HG03439 (cell line): ENCODE data around the gene CYP1A2.

ENCODE experiments used
- ATAC-seq: cut with Tn5 transposase; IDR thresholded peaks from one replicate; pipeline ENCODE4 v1.9.1; 2021; ENCODE audit warnings: mild to moderate bottlenecking, moderate library complexity; ENCODE audit not compliant: unreplicated experiment

CYP1A2 gene

GRCh38 chr15:74788042-74788682, 39.5 kb downstream of the CYP1A2 start:
- no peak for ATAC-seq

GRCh38 chr15:74788683-74789151, 40.1 kb downstream of the CYP1A2 start:
- ATAC-seq = no peak

GRCh38 chr15:74789171-74789631, 40.6 kb downstream of the CYP1A2 start:
- no peak for ATAC-seq

- no peak for ATAC-seq
Measured at GRCh38 chr15:74789741-74790079, 41.1 kb downstream of the CYP1A2 start.

GRCh38 chr15:74790080-74790916, 41.7 kb downstream of the CYP1A2 start:
- no peak for ATAC-seq

- no peak for ATAC-seq
Measured at GRCh38 chr15:74791007-74791406, 42.4 kb downstream of the CYP1A2 start.

GRCh38 chr15:74791667-74792066, 43.0 kb downstream of the CYP1A2 start:
- ATAC-seq = no peak

GRCh38 chr15:74792227-74793016, 43.8 kb downstream of the CYP1A2 start:
- no peak for ATAC-seq

- ATAC-seq = no peak
Measured at GRCh38 chr15:74793135-74794028, 44.7 kb downstream of the CYP1A2 start.

GRCh38 chr15:74794248-74794969, 45.8 kb downstream of the CYP1A2 start:
- no peak for ATAC-seq

GRCh38 chr15:74794970-74795349, 46.3 kb downstream of the CYP1A2 start:
- no peak for ATAC-seq

GRCh38 chr15:74795966-74796625, 47.5 kb downstream of the CYP1A2 start:
- no peak for ATAC-seq

GRCh38 chr15:74798388-74799254, 50.0 kb downstream of the CYP1A2 start:
- ATAC-seq = peak; percentile 33

- ATAC-seq = no peak
Measured at GRCh38 chr15:74799255-74799855, 50.7 kb downstream of the CYP1A2 start.

GRCh38 chr15:74799856-74800558, 51.4 kb downstream of the CYP1A2 start:
- peak; percentile 66 for ATAC-seq

- no peak for ATAC-seq
Measured at GRCh38 chr15:74800559-74801094, 52.0 kb downstream of the CYP1A2 start.
